ENCODE results near the gene UROC1. TPM values are rescaled to one million over a fixed set of nuclear protein-coding genes. Genes with fewer than 3 reads are reported as not detected.

Gene UROC1
- total and polyA plus RNA-seq, 2 experiments from 2014 or later, result not detected

DNA sequence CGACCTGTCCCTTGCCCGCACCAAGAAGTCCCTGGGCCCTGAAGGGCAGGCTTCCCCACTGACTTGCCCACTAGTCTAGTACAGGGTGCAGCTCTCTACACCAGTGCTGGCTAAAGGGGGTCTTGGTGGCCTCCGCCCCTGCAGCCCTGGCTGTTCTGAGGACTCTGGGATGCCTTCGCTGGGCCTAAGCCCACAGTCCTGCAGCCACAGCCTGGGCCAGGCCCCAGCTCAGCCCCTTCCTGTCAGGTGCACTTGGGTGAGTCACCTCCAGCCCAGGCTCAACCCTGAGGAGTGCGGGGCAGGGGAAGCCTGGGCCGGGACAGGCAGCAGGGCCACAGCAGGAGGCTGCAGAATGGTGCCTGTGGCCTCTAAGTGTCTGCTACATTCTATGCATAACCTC is 40.2 kb upstream of the UROC1 start:
- Histone ChIP-seq H4K20me1 (replicated peaks; ENCODE audit: insufficient read depth) (no peaks in the 10 kb centered on the region), H3K27ac (ENCODE audit: low read depth) (no peak overlapping the region), H3K4me3 (no peak overlapping the region), H3K4me1 (ENCODE audit: insufficient read depth) (no peaks in the 10 kb centered on the region), H3K9me2 (ENCODE audit: insufficient read depth) (no peaks in the 10 kb centered on the region), H3K27me3 (ENCODE audit: insufficient read depth) (no peaks in the 10 kb centered on the region), H3K4me2 (no peak overlapping the region), H2AFZ (no peak overlapping the region), H3K79me2 (replicated peaks; ENCODE audit: insufficient read depth) (no peaks in the 10 kb centered on the region), H3K36me3 (ENCODE audit: insufficient read depth) (no peaks in the 10 kb centered on the region), H3F3A (replicated peaks; ENCODE audit: low read depth) (no peaks in the 10 kb centered on the region)
- TF ChIP-seq, protein P1, sequence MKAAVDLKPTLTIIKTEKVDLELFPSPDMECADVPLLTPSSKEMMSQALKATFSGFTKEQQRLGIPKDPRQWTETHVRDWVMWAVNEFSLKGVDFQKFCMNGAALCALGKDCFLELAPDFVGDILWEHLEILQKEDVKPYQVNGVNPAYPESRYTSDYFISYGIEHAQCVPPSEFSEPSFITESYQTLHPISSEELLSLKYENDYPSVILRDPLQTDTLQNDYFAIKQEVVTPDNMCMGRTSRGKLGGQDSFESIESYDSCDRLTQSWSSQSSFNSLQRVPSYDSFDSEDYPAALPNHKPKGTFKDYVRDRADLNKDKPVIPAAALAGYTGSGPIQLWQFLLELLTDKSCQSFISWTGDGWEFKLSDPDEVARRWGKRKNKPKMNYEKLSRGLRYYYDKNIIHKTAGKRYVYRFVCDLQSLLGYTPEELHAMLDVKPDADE (IDR thresholded peaks at IDR 0.05), result no peak
- TF ChIP-seq EZH2 (IDR thresholded peaks at IDR 0.05; ENCODE audit: low read depth, unreplicated experiment) (no peak), STAT1 (IDR thresholded peaks at IDR 0.05; ENCODE audit: unreplicated experiment) (no peak), ZNF114 (CRISPR knock-in tag; IDR thresholded peaks at IDR 0.05) (no peak), NANOG (IDR thresholded peaks at IDR 0.05; ENCODE audit: borderline replicate concordance) (no peak), ZNF331 (CRISPR knock-in tag; IDR thresholded peaks at IDR 0.05; ENCODE audit: low read depth) (no peak), CREB1 (CRISPR knock-in tag; IDR thresholded peaks at IDR 0.05; ENCODE audit: low read depth) (no peak), JUNB (IDR thresholded peaks at IDR 0.05; ENCODE audit: unreplicated experiment) (no peak)
- TF ChIP-seq, protein P2, sequence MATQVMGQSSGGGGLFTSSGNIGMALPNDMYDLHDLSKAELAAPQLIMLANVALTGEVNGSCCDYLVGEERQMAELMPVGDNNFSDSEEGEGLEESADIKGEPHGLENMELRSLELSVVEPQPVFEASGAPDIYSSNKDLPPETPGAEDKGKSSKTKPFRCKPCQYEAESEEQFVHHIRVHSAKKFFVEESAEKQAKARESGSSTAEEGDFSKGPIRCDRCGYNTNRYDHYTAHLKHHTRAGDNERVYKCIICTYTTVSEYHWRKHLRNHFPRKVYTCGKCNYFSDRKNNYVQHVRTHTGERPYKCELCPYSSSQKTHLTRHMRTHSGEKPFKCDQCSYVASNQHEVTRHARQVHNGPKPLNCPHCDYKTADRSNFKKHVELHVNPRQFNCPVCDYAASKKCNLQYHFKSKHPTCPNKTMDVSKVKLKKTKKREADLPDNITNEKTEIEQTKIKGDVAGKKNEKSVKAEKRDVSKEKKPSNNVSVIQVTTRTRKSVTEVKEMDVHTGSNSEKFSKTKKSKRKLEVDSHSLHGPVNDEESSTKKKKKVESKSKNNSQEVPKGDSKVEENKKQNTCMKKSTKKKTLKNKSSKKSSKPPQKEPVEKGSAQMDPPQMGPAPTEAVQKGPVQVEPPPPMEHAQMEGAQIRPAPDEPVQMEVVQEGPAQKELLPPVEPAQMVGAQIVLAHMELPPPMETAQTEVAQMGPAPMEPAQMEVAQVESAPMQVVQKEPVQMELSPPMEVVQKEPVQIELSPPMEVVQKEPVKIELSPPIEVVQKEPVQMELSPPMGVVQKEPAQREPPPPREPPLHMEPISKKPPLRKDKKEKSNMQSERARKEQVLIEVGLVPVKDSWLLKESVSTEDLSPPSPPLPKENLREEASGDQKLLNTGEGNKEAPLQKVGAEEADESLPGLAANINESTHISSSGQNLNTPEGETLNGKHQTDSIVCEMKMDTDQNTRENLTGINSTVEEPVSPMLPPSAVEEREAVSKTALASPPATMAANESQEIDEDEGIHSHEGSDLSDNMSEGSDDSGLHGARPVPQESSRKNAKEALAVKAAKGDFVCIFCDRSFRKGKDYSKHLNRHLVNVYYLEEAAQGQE (IDR thresholded peaks at IDR 0.05; ENCODE audit: unreplicated experiment), result no peak
- TF ChIP-seq, protein P3, sequence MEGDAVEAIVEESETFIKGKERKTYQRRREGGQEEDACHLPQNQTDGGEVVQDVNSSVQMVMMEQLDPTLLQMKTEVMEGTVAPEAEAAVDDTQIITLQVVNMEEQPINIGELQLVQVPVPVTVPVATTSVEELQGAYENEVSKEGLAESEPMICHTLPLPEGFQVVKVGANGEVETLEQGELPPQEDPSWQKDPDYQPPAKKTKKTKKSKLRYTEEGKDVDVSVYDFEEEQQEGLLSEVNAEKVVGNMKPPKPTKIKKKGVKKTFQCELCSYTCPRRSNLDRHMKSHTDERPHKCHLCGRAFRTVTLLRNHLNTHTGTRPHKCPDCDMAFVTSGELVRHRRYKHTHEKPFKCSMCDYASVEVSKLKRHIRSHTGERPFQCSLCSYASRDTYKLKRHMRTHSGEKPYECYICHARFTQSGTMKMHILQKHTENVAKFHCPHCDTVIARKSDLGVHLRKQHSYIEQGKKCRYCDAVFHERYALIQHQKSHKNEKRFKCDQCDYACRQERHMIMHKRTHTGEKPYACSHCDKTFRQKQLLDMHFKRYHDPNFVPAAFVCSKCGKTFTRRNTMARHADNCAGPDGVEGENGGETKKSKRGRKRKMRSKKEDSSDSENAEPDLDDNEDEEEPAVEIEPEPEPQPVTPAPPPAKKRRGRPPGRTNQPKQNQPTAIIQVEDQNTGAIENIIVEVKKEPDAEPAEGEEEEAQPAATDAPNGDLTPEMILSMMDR (conservative IDR thresholded peaks at IDR 0.05; ENCODE audit: low read depth in 2 of 2), result no peak
- Mint-ChIP-seq H3K36me3 (ENCODE audit: low read depth) (no peaks in the 10 kb centered on the region), H3K4me1 (peaks cover 5% of the 10 kb centered on the region), H3K27ac (no peak overlapping the region), H3K4me3 (no peak overlapping the region), H3K27me3 (ENCODE audit: insufficient read depth, low read depth, poor library complexity) (peaks cover 3% of the 10 kb centered on the region), H3K9me3 (no peaks in the 10 kb centered on the region)
- ATAC-seq (peak; percentile 52), DNase-seq (ENCODE audit: low spot score) (no peak)

DNA sequence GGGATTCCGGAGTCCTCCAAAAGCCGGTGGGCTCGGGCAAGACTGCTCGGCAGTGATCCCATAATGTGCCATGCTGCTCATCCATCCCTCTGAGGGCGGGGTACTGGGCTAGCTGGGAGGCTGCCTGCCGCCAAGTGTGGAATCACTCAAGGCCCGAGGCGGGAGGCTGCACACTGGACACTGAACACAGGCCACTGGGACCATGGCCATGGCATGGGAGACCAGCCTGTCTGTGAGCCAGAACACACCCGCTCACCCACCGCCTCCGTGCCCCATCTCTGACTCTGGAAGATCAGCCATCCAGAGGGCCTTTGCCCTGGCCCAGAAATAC is 39.8 kb upstream of the UROC1 start:
- no peaks in the 10 kb centered on the region for H3K79me2 ChIP-seq (replicated peaks; ENCODE audit: insufficient read depth)
- no peaks in the 10 kb centered on the region for H3F3A ChIP-seq (replicated peaks; ENCODE audit: low read depth)
- Mint-ChIP-seq H3K4me3 (no peak overlapping the region), H3K4me1 (peaks cover 5% of the 10 kb centered on the region), H3K27me3 (ENCODE audit: insufficient read depth, low read depth, poor library complexity) (peaks cover 3% of the 10 kb centered on the region), H3K9me3 (no peaks in the 10 kb centered on the region), H3K27ac (no peak overlapping the region), H3K36me3 (ENCODE audit: low read depth) (no peaks in the 10 kb centered on the region)
- H3K4me1 ChIP-seq (ENCODE audit: insufficient read depth), result no peaks in the 10 kb centered on the region
- H3K4me3 ChIP-seq, result no peak overlapping the region
- ATAC-seq (no peak), DNase-seq (ENCODE audit: low spot score) (no peak)
- H3K4me2 ChIP-seq, result no peak overlapping the region
- H3K36me3 ChIP-seq (ENCODE audit: insufficient read depth), result no peaks in the 10 kb centered on the region
- H4K20me1 ChIP-seq (replicated peaks; ENCODE audit: insufficient read depth), result no peaks in the 10 kb centered on the region
- H3K9me2 ChIP-seq (ENCODE audit: insufficient read depth), result no peaks in the 10 kb centered on the region
- no peak overlapping the region for H2AFZ ChIP-seq
- no peak overlapping the region for H3K27ac ChIP-seq (ENCODE audit: low read depth)
- no peaks in the 10 kb centered on the region for H3K27me3 ChIP-seq (ENCODE audit: insufficient read depth)
- no peak for TF ChIP-seq ZNF114 (CRISPR knock-in tag; IDR thresholded peaks at IDR 0.05)
- TF ChIP-seq, protein P1 (IDR thresholded peaks at IDR 0.05), result no peak
